HEK293 (cell line): ENCODE data around the gene MGMT.

ENCODE experiments used
- HOXA7 ChIP-seq: sonication (generic); formaldehyde crosslinking; IDR thresholded peaks from 2 replicates; pipeline ENCODE4 v1.8.1; 2022; ENCODE audit warnings: missing genetic modification reagents, borderline replicate concordance
- MEIS1 ChIP-seq: sonication (generic); formaldehyde crosslinking; IDR thresholded peaks from 2 replicates; pipeline ENCODE4 v1.8.1; 2022; ENCODE audit warnings: missing genetic modification reagents, mild to moderate bottlenecking, borderline replicate concordance
- YY1 ChIP-seq: fragments of 450-650 bp; formaldehyde crosslinking; IDR thresholded peaks from 2 replicates; pipeline ENCODE4 v1.5.1; 2018; ENCODE audit warnings: missing biosample characterization, missing genetic modification characterization
- ZFP41 ChIP-seq: fragments of 450-650 bp; formaldehyde crosslinking; IDR thresholded peaks from 2 replicates; pipeline ENCODE4 v1.5.1; 2016; ENCODE audit warnings: missing biosample characterization, missing genetic modification characterization, borderline replicate concordance
- ZNF311 ChIP-seq: fragments of 450-650 bp; formaldehyde crosslinking; IDR thresholded peaks from 2 replicates; pipeline ENCODE4 v1.5.1; 2017; ENCODE audit warnings: missing biosample characterization, missing genetic modification characterization, borderline replicate concordance
- ZNF335 ChIP-seq: fragments of 450-650 bp; formaldehyde crosslinking; conservative IDR thresholded peaks from 2 replicates; pipeline ENCODE4 v1.5.1; 2016; ENCODE audit warnings: missing biosample characterization, missing genetic modification characterization
- ZNF600 ChIP-seq: fragments of 450-650 bp; formaldehyde crosslinking; IDR thresholded peaks from 2 replicates; pipeline ENCODE4 v1.5.1; 2016; ENCODE audit warnings: missing biosample characterization, missing genetic modification characterization
- ZNF621 ChIP-seq: fragments of 450-650 bp; formaldehyde crosslinking; IDR thresholded peaks from 2 replicates; pipeline ENCODE4 v1.5.1; 2017; ENCODE audit warnings: missing biosample characterization, missing genetic modification characterization
- ZNF785 ChIP-seq: fragments of 450-650 bp; formaldehyde crosslinking; IDR thresholded peaks from 2 replicates; pipeline ENCODE4 v1.5.1; 2016; ENCODE audit warnings: missing biosample characterization, missing genetic modification characterization
- TF ChIP-seq, protein P1 (sequence below): fragments of 450-650 bp; formaldehyde crosslinking; IDR thresholded peaks from 2 replicates; pipeline ENCODE4 v1.5.1; 2016; ENCODE audit warnings: missing biosample characterization, missing genetic modification characterization
- TF ChIP-seq, protein P2 (sequence below): fragments of 450-650 bp; formaldehyde crosslinking; IDR thresholded peaks from 2 replicates; pipeline ENCODE4 v1.5.1; 2016; ENCODE audit warnings: missing biosample characterization, missing genetic modification characterization, low read depth
- TF ChIP-seq, protein P3 (sequence below): fragments of 450-650 bp; formaldehyde crosslinking; IDR thresholded peaks from 2 replicates; pipeline ENCODE4 v1.5.1; 2016; ENCODE audit warnings: missing biosample characterization, missing genetic modification characterization

DNA sequence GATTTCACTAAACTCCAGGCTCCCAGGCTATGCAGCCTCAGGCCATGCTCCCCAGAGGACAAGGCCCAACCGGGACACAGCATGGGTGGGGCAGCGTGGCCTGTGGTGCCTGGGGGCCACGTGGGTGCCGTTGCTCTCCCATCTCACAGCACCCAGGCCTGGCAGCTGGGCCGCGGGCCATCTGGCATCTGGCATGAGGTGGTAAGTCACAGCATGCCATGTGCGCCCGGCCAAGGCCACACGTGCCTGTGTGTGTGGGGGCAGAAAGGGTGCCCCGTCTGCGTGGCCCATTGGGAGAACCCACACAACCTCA is 292.9 kb downstream of the MGMT start:
- TF ChIP-seq MEIS1 (CRISPR knock-in tag) = no peak
- TF ChIP-seq HOXA7 (CRISPR knock-in tag) = no peak
- TF ChIP-seq ZNF621 (tag by site-specific recombination) = no peak
- no peak for TF ChIP-seq ZNF785 (tag by site-specific recombination)
- TF ChIP-seq, protein P1, sequence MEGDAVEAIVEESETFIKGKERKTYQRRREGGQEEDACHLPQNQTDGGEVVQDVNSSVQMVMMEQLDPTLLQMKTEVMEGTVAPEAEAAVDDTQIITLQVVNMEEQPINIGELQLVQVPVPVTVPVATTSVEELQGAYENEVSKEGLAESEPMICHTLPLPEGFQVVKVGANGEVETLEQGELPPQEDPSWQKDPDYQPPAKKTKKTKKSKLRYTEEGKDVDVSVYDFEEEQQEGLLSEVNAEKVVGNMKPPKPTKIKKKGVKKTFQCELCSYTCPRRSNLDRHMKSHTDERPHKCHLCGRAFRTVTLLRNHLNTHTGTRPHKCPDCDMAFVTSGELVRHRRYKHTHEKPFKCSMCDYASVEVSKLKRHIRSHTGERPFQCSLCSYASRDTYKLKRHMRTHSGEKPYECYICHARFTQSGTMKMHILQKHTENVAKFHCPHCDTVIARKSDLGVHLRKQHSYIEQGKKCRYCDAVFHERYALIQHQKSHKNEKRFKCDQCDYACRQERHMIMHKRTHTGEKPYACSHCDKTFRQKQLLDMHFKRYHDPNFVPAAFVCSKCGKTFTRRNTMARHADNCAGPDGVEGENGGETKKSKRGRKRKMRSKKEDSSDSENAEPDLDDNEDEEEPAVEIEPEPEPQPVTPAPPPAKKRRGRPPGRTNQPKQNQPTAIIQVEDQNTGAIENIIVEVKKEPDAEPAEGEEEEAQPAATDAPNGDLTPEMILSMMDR (tag by site-specific recombination) = no peak
- TF ChIP-seq, protein P2, sequence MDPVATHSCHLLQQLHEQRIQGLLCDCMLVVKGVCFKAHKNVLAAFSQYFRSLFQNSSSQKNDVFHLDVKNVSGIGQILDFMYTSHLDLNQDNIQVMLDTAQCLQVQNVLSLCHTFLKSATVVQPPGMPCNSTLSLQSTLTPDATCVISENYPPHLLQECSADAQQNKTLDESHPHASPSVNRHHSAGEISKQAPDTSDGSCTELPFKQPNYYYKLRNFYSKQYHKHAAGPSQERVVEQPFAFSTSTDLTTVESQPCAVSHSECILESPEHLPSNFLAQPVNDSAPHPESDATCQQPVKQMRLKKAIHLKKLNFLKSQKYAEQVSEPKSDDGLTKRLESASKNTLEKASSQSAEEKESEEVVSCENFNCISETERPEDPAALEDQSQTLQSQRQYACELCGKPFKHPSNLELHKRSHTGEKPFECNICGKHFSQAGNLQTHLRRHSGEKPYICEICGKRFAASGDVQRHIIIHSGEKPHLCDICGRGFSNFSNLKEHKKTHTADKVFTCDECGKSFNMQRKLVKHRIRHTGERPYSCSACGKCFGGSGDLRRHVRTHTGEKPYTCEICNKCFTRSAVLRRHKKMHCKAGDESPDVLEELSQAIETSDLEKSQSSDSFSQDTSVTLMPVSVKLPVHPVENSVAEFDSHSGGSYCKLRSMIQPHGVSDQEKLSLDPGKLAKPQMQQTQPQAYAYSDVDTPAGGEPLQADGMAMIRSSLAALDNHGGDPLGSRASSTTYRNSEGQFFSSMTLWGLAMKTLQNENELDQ = no peak
- TF ChIP-seq YY1 = no peak
- TF ChIP-seq ZNF600 (tag by site-specific recombination) = no peak
- no peak for TF ChIP-seq ZNF311
- TF ChIP-seq ZFP41 = no peak
- no peak for TF ChIP-seq ZNF335 (tag by site-specific recombination)
- TF ChIP-seq, protein P3, sequence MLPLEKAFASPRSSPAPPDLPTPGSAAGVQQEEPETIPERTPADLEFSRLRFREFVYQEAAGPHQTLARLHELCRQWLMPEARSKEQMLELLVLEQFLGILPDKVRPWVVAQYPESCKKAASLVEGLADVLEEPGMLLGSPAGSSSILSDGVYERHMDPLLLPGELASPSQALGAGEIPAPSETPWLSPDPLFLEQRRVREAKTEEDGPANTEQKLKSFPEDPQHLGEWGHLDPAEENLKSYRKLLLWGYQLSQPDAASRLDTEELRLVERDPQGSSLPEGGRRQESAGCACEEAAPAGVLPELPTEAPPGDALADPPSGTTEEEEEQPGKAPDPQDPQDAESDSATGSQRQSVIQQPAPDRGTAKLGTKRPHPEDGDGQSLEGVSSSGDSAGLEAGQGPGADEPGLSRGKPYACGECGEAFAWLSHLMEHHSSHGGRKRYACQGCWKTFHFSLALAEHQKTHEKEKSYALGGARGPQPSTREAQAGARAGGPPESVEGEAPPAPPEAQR (tag by site-specific recombination) = no peak
